ENCODE results near the gene MECR. TPM values are rescaled to one million over a fixed set of nuclear protein-coding genes. Genes with fewer than 3 reads are reported as not detected.

MECR gene
- total RNA-seq, 1 experiment from 2014 or later = 42.9 TPM

DNA sequence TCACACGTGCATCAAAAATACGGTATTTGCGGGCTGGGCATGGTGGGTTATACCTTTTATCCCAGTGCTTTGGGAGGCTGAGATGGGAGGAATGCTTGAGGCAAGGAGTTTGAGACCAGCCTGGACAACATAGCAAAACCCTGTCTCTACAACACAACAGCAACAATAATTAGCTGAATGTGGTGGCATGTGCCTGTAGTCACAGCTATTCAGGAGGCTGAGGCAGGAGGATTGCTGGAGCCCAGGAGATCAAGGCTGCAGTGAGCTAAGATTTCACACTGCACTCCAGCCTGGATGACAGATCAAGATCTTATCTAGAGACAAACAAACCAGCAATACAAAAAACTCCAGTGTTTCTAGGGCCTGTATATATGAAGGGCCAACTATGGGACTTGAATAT is 36.2 kb upstream of the MECR start (continued):
- TF ChIP-seq SIN3A (IDR thresholded peaks at IDR 0.05; ENCODE audit: low read depth) = no peak

DNA sequence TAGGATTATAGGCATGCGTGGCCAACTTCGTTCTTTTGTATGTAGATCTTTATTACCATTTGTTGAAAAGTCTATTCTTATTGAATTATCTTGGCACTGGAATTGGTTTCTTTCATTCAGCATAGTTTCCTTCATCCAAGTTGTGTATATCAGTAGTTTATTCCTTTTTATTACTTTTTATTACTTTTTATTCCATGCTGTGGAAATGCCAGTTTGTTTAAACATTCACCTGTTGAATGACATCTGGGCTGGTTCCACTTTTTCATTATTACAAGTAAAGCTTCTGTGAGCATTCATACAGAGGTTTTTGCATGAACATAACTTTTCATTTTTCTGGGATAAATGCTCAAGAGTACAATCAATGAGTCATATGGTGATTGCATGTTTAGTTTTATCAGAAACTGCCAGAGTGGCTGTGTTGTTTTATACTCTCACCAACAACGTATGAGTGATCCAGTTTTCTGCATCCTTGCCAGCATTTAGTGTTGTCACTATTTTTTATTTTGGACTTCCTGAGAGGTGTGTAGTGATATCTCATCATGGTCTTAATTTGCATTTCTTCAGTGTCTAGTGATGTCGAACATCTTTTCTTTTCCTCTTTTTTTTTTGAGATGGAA is 34.1 kb upstream of the MECR start:
- ChIA-PET CTCF (no interaction called here), RAD21 (ENCODE audit: low non-redundant PET in 1 of 2, low total read pairs in 2 of 2, uncharacterized antibody in 2 of 2, unreplicated experiment in 2 of 2) (no interaction called here), POLR2A (no interaction called here)
- no peak for ATAC-seq
- H3K36me3 ChIP-seq (ENCODE audit: control insufficient read depth in 1 of 2, insufficient read depth in 2 of 2, low read length in 2 of 2) = no peaks in the 10 kb centered on the region
- TF ChIP-seq SRF (IDR thresholded peaks at IDR 0.05; ENCODE audit: low read depth) = no peak
- TF ChIP-seq CEBPB (IDR thresholded peaks at IDR 0.05; ENCODE audit: low read depth) = no peak
- no peak for TF ChIP-seq FOSL1 (IDR thresholded peaks at IDR 0.05; ENCODE audit: low read depth)
- TF ChIP-seq, protein P1, sequence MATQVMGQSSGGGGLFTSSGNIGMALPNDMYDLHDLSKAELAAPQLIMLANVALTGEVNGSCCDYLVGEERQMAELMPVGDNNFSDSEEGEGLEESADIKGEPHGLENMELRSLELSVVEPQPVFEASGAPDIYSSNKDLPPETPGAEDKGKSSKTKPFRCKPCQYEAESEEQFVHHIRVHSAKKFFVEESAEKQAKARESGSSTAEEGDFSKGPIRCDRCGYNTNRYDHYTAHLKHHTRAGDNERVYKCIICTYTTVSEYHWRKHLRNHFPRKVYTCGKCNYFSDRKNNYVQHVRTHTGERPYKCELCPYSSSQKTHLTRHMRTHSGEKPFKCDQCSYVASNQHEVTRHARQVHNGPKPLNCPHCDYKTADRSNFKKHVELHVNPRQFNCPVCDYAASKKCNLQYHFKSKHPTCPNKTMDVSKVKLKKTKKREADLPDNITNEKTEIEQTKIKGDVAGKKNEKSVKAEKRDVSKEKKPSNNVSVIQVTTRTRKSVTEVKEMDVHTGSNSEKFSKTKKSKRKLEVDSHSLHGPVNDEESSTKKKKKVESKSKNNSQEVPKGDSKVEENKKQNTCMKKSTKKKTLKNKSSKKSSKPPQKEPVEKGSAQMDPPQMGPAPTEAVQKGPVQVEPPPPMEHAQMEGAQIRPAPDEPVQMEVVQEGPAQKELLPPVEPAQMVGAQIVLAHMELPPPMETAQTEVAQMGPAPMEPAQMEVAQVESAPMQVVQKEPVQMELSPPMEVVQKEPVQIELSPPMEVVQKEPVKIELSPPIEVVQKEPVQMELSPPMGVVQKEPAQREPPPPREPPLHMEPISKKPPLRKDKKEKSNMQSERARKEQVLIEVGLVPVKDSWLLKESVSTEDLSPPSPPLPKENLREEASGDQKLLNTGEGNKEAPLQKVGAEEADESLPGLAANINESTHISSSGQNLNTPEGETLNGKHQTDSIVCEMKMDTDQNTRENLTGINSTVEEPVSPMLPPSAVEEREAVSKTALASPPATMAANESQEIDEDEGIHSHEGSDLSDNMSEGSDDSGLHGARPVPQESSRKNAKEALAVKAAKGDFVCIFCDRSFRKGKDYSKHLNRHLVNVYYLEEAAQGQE (IDR thresholded peaks at IDR 0.05; ENCODE audit: low read depth) = no peak
- no peak for TF ChIP-seq RAD21 (IDR thresholded peaks at IDR 0.05; ENCODE audit: low read depth)
- TF ChIP-seq JUND (IDR thresholded peaks at IDR 0.05) = no peak
- TF ChIP-seq EGR1 (IDR thresholded peaks at IDR 0.05; ENCODE audit: low read depth) = no peak
- TF ChIP-seq, protein P2, sequence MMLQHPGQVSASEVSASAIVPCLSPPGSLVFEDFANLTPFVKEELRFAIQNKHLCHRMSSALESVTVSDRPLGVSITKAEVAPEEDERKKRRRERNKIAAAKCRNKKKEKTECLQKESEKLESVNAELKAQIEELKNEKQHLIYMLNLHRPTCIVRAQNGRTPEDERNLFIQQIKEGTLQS (IDR thresholded peaks at IDR 0.05) = no peak
- TF ChIP-seq CBX3 (IDR thresholded peaks at IDR 0.05; ENCODE audit: low read depth) = no peak
- TF ChIP-seq YY1 (IDR thresholded peaks at IDR 0.05; ENCODE audit: extremely low read depth, insufficient replicate concordance, low read depth, low read length) = no peak
- no peak for TF ChIP-seq ELF1 (IDR thresholded peaks at IDR 0.05; ENCODE audit: borderline replicate concordance, low read depth)
- TF ChIP-seq EZH2phosphoT487 (IDR thresholded peaks at IDR 0.05; ENCODE audit: borderline replicate concordance) = no peak
- TF ChIP-seq, protein P3, sequence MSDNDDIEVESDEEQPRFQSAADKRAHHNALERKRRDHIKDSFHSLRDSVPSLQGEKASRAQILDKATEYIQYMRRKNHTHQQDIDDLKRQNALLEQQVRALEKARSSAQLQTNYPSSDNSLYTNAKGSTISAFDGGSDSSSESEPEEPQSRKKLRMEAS (IDR thresholded peaks at IDR 0.05) = no peak
- TF ChIP-seq, protein P4, sequence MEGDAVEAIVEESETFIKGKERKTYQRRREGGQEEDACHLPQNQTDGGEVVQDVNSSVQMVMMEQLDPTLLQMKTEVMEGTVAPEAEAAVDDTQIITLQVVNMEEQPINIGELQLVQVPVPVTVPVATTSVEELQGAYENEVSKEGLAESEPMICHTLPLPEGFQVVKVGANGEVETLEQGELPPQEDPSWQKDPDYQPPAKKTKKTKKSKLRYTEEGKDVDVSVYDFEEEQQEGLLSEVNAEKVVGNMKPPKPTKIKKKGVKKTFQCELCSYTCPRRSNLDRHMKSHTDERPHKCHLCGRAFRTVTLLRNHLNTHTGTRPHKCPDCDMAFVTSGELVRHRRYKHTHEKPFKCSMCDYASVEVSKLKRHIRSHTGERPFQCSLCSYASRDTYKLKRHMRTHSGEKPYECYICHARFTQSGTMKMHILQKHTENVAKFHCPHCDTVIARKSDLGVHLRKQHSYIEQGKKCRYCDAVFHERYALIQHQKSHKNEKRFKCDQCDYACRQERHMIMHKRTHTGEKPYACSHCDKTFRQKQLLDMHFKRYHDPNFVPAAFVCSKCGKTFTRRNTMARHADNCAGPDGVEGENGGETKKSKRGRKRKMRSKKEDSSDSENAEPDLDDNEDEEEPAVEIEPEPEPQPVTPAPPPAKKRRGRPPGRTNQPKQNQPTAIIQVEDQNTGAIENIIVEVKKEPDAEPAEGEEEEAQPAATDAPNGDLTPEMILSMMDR (IDR thresholded peaks at IDR 0.05 in 2 of 3, conservative IDR thresholded peaks at IDR 0.05 in 1 of 3; ENCODE audit: borderline replicate concordance in 1 of 3, insufficient read depth in 1 of 3, low read depth in 2 of 3, low read length in 2 of 3) = no peak
- TF ChIP-seq TCF7L2 (IDR thresholded peaks at IDR 0.05; ENCODE audit: borderline replicate concordance, extremely low read depth, insufficient read depth, insufficient read length) = no peak
- no peak for TF ChIP-seq ZNF274 (IDR thresholded peaks at IDR 0.05; ENCODE audit: low read depth, low read length)
- no peaks in the 10 kb centered on the region for H3K79me2 ChIP-seq (ENCODE audit: insufficient read depth, low read length)
- H3K27me3 ChIP-seq (ENCODE audit: insufficient read depth, low read length) = no peaks in the 10 kb centered on the region
- H3K9me3 ChIP-seq (ENCODE audit: control insufficient read depth in 1 of 2, insufficient read depth in 1 of 2, low read depth in 1 of 2, low read length in 2 of 2) = no peaks in the 10 kb centered on the region
- no peak overlapping the region for H2AFZ ChIP-seq (ENCODE audit: low read depth, low read length, poor library complexity, severe bottlenecking)
- H3K9ac ChIP-seq (ENCODE audit: low read length) = no peak overlapping the region
- H3K4me1 ChIP-seq (ENCODE audit: control insufficient read depth in 1 of 2, insufficient read depth in 2 of 2, low read length in 2 of 2) = no peaks in the 10 kb centered on the region
- H3K4me3 ChIP-seq (replicated peaks in 1 of 2; ENCODE audit: low read depth in 1 of 2, low read length in 2 of 2) = no peak overlapping the region
- BruUV-seq (replicated peaks) = no TSS peak
- H4K20me1 ChIP-seq (ENCODE audit: insufficient read depth) = no peaks in the 10 kb centered on the region
- no peak for DNase-seq (ENCODE audit: low read depth, low spot score)
- no peaks in the 10 kb centered on the region for H3K9me2 ChIP-seq (ENCODE audit: insufficient read depth)
- H3K27ac ChIP-seq (ENCODE audit: low read depth, low read length) = no peak overlapping the region
- intact Hi-C loops (cut with micrococcal nuclease) = no loop called here
- no peak overlapping the region for H3K4me2 ChIP-seq (ENCODE audit: low read length)
